NCI-H2196 treated with DMSO at 0.1 percent for 48 hours (cell line): Measurements from ENCODE around the gene LRCH2.
"Not testable (repeated sequence)": the region's sequence is repeated elsewhere in the genome, so short reads cannot be mapped to it uniquely, and the experiment has no call there.

Source experiments
- DNase-seq: peaks from one replicate; lab custom pipeline; 2025; ENCODE audit not compliant: unreplicated experiment; lab: John Stamatoyannopoulos, UW

The LRCH2 gene

DNA sequence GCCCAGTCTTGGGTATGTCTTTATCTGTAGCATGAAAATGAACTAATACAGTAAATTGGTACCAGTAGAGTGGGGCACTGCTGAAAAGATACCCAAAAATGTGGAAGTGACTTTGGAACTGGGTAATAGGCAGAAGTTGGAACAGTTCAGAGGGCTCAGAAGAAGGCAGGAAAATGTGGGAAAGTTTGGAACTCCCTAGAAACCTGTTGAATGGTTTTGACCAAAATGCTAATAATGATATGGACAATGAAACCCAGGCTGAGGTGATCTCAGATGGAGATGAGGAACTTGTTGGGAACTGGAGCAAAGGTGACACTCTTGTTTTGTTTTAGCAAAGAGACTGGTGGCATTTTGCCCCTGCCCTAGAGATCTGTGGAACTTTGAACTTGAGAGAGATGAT, 24.3 kb downstream of the LRCH2 start:
- not testable (repeated sequence) for DNase-seq

DNA sequence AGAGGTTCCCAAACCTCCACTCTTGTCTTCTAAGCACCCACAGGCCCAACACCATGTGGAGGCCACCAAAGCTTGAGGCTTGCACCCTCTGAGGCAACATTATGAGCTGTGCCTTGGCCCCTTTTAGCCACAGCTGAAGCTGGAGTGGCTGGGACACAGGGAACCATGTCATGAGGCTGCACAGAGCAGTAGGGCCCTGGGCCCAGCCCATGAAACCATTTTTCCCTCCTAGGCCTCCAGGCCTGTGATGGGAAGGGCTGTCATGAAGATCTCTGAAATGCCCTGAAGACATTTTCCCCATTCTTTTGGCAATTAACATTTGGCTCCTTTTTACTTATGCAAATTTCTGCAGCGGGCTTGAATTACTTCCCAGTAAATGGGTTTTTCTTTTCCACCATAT, 29.9 kb downstream of the LRCH2 start:
- no peak for DNase-seq

DNA sequence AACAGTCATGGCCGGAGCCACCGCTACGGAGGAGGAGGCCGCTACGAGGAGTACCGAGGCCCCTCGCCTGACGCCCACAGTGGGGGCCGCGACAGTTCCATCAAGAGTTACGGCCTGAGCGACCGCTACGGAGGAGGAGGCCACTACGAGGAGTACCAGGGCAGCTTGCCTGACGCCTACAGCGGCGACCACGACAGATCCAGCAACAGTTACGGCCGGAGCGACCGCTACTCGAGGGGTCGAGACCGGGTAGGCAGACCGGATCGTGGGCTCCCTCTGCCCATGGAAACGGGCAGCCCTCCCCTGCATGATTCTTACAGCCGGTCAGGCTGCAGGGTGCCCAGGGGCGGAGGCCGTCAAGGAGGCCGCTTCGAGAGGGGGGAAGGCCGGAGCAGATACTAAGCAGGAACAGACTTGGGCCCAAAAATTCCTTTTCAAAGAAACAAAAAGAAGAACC, 41.6 kb downstream of the LRCH2 start:
- DNase-seq, result no peak

DNA sequence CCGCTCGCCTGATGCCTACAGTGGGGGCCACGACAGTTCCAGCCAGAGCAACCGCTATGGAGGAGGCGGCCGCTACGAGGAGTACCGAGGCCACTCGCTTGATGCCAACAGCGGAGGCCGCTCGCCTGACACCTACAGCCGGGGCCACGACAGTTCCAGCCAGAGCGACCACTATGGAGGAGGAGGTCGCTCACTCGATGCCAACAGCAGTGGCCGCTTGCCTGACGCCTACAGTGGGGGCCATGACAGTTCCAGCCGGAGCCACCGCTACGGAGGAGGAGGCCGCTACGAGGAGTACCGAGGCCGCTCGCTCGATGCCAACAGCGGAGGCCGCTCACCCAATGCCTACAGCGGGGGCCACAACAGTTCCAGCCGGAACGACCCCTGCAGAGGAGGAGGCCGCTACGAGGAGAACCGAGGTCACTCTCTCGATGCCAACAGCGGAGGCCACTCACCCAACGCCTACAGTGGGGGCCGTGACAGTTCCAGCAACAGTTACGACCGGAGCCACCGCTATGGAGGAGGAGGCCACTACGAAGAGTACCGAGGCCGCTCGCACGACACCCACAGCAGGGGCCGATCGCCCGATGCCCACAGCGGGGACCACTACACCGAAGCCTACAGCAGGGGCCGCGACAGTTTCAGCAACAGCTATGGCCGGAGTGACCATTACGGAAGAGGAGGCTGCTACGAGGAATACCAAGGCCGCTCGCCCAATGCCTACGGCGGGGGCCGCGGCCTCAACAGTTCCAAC, 42.2 kb downstream of the LRCH2 start:
- no peak for DNase-seq

DNA sequence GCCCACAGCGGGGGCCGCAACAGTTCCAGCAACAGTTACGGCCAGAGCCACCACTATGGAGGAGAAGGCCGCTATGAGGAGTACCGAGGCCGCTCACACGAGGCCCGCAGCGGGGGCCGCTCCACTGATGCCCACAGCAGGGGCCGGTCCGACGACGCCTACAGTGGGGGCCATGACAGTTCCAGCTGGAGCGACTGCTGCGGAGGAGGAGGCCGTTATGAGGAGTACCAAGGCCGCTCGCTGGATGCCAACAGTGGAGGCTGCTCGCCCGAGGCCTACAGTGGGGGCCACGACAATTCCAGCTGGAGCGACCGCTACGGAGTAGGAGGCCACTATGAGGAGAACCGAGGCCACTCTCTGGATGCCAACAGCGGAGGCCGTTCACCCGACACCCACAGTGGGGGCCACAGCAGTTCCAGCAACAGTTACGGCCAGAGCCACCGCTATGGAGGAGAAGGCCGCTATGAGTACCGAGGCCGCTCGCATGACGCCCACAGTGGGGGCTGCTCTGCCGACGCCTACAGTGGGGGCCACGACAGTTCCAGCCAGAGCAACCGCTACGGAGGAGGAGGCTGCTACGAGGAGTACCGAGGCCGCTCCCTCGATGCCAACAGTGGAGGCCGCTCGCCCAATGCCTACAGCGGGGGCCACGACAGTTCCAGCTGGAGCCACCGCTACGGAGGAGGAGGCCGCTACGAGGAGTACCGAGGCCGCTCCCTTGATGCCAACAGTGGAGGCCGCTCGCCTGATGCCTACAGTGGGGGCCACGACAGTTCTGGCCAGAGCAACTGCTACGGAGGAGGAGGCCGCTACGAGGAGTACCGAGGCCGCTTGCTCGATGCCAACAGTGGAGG, 43.0 kb downstream of the LRCH2 start:
- DNase-seq, result no peak

DNA sequence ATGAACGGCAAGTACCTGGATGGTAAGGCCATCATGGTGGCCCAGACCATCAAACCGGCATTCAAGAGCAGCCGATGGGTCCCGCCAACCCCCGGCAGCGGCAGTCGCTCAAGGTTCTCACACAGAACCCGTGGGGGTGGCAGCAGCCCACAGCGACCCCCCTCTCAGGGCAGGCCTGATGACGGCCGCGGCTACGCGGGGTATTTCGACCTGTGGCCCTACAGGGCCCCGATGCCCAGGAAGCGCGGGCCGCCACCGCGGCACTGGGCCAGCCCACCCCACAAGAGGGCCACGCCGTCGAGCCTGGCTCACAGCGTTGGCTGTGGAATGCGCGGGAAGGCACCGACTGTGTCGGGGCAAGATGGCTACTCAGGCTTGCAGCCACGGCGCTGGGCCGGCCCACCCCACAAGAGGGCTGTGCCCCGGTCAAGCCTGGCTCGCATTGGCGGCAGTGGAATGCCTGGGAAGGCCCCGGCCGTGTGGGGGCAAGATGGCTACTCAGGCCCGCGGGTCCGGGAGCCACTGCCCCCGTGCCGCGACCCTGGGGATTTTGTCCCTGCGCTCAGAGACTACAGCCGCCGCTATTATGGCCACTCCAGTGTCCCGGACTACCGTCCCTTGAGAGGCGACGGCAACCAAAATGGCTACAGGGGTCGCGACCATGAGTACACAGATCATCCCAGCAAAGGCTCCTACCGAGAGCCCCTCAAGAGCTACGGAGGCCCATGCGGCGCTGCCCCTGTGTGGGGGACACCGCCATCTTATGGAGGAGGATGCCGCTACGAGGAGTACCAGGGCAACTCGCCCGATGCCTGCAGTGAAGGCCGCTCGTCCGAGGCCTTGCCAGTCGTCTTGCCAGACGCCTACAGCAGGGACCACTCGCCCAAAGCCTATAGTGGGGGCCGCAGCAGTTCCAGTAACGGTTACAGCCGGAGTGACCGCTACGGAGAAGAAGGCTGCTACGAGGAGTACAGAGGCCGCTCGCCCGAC, 44.0 kb downstream of the LRCH2 start:
- DNase-seq, result no peak

DNA sequence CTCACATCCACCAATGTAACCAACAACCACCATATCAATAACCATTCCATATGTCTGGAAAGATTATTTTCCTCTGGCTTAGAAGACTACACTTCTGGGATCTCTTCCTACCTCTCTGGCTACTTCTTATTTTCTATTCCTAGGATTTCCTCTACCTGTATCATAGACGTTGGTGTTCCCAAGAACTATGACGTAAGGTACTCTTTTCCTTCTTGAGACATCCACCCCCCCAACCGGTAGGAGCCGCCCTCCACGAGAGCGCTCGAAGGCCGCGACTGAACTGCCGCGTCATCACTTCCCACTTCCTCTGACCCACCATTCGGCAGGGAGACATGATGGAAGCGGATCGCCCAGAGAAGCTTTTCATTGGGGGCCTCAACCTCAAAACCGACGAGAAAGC, 44.8 kb downstream of the LRCH2 start, which contains the start of gene RBMXL3:
RBMXL3 (plus strand) TSS at position 301 of the 400 bp plus-strand sequence; CDS start at position 333, 32 bp downstream.
- no peak for DNase-seq

DNA sequence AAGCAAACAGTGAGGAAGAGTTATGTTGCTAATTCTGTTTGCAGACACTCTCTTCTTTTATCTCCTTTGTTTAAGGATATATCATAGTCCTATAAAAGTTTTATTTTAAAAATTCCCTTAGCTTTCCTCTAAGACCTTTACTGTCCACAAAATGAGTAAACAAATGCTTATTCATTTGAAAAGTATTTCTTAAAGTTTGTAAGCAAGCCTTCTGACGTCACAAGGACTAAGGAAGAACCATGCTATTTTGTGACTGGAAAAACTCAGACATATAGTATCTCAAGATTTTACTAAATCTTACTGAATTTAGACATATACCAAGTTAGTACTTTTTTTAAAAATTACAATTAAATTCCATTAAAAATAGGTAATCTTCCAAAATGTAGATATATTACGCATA, 49.9 kb downstream of the LRCH2 start:
- DNase-seq, result no peak

DNA sequence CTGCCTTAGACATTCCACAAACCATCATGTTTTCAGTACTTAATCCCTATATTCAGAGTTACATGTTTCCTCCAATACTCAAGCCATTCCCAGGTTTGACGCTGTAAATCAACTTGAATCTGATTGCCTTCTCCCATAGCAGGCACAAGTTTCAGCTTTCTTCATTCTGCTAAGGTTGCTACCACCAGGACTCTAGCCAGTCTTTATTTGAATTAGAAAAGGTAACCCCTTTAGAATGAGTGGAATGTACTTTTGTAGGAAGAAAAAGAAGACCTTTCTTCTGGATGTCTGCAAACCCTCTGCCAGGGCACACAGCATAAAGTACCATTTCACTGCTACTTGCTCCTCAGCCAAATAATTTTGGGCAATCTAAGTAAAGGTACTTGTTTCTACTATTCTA, 55.4 kb downstream of the LRCH2 start:
- DNase-seq, result no peak

DNA sequence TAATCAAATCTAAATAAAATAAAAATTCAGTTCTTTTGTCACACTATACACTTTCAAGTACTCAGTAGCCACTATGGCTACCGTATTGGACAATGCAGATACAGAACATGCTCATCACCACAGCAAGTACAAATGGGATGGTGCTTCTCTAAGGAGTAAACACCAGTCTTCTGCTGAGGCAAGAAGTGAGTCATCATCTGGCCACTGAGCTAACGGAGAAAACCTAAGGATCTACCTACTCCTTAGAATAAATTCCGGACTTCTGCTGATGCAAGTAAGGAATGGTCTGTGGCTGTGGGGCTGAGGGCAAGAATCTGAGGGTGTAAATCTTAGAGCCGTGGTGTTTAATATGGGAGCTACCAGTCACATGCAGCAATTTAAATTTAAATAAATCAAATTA, 56.0 kb downstream of the LRCH2 start:
- no peak for DNase-seq

DNA sequence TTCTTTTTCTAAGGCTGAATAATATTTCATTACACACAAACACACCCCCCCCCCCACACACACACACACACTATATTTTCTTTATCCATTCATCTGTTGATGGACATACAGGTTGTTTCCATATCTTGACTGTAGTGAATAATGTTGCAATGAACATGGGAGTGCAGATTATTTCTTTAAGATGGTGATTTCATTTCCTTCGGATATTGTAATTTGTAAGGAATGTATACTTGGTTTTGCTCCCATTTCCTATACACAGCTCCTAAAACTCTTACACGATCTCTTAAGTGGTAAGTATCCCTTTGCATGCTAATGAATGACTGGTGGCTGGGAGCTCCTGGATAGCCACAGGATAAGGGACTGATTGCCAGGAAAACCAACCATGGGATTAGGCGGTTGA, 59.3 kb downstream of the LRCH2 start:
- no peak for DNase-seq

DNA sequence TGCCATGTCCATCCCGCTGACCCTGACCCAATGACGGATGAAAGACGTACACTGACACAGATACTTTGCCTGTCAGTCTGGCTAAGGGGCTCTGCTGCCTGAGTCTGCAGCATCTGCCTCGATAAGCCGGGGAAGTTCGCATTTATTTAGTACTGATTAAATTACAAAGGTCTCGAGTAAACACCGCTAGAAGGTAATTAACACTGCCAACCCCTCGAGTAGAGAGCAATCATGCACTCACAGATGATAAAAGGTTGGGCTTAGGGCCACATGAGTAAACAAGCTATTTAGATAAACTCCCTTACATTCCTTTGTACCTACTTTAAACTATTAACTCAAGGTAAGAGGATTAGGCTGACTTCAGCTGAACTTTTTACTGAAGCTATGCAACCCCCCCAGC, 60.7 kb downstream of the LRCH2 start:
- no peak for DNase-seq

DNA sequence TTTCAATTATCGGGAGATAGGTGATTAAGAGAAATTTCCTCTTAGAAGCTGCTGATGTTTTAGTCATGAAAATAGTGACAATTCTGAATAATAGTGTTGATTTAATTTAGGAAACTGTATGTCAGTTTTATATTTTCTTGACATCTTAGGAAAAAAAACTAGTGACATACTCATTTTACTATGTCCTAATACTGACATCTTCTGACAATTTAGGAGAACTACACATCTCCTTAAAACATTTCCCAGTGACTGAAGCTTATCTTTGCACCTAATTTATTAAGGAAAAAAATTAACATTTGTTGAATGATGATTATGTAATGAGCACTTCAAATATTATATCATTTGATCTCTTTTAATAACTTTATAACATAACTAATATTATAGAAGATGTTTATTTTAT, 86.7 kb downstream of the LRCH2 start:
- DNase-seq, result no peak

DNA sequence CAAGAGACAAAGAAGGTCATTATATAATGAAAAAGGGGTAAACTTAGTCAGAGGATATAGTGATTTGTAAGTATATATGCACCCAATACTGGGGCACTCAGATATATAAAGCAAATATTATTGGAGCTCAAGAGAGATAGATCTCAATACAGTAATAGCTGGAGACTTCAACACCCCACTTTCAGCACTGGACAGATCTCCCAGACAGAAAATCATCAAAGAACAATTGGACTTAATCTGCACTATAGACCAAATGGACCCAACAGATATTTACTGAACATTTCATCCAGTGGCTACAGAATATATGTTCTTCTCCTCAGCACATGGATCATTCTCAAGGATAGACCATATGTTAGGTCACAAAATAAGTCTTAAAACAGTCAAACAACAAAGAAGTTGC, 91.8 kb downstream of the LRCH2 start:
- no peak for DNase-seq

DNA sequence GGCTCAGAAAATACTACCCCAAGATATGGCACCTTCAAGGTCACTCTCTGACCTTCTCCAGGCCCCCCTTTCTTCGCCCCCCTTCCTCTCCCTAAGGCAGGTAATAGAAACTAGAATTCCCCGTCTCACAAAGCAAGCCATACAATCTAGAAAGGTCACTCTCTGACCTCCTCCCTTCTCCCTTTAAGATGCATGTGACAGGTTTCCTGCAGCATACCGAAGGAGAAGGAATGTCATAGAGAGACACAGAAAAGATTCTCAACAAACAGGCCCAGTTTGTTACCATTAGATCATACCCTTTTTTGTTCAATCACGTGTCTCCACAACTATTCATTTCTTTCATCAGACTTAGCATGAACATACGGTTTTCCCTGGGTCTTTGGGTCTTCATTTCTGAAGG, 95.9 kb downstream of the LRCH2 start:
- DNase-seq, result no peak

DNA sequence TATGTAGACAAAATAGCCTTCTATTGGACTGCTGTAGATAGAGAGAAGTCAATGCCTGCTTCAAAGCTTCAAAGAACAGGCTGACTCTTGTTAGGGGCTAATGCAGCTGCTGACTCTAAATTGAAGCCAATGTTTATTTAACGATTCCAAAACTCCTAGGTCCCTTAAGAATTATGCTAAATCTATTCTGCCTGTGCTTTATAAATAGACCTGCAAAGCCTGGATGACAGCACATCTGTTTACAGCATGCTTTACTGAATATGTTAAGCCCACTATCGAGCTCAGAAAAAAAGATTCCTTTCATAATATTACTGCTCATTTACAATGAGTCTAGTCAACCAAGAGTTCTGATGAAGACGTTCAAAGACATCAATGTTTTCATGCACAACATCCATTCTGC, 99.5 kb downstream of the LRCH2 start:
- no peak for DNase-seq

DNA sequence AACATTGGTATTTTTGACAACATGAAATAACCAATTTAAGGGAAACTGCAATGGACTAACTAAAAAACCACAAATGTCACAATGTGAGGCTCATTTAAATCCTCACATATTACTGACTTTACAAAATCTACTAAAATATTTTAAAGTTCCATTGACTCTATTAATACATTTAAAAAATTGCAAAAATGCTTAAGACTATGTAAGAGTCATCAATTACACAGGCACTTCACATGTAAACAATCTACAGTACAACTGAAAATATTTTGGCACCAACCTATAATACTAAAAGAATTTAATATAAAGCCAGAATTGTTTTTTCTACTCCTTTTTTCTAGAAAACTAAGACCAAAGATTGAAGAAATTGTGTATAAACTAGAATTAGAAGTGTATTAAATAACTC, 121.5 kb downstream of the LRCH2 start:
- DNase-seq, result no peak

DNA sequence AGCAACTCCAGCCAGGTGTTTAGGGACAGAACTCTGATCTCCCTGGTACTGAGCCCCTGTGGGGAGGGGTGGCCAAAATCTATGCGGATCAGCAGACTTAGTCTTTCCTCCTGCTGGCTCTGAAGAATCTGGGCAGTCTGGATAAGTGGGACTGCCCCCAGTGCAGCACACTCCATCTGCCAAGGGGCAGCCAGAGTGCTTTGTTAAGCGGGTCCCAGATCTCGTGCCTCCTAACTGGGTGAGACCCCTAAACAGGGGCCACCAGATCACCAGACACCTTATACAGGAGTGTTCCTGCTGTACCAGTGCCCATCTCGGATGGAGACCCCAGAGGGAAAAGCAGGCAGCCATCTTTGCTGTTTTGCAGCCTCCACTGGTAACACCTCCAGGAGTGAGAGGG, 135.0 kb downstream of the LRCH2 start:
- no peak for DNase-seq

DNA sequence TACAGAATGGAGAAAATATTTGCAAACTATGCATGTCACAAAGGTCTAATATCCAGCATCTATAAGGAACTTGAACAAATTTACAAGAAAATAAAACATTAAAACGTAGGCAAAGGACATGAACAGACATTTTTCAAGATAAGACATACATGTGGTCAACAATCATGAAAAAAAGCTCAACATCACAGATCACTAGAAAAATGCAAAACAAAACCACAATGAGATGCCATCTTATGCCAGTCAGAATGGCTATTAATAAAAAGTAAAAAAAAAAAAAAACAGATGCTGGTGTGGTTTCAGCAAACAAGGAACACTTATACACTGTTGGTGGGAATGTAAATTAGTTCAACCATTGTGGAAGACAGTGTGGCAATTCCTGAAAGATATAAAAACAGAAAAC, 140.7 kb downstream of the LRCH2 start:
- DNase-seq, result no peak

DNA sequence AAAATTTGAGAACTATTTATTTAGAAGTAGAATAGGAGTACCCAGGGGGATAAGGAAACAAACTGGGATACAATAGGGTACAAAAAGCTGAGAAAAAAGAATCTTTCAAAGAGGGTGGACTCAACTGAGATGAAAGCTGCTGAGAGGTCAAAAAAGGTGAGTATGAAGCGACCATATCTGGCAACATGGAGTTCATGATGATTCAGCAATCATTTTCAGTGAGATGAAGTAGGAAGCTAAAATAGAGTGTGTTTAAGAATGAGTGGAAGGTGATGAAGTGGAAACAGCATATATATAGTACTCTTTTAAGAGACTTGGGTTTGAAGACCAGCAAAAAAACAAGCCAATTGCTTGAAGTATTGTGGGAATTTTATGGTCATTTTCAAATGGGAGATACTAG, 144.5 kb downstream of the LRCH2 start:
- no peak for DNase-seq

DNA sequence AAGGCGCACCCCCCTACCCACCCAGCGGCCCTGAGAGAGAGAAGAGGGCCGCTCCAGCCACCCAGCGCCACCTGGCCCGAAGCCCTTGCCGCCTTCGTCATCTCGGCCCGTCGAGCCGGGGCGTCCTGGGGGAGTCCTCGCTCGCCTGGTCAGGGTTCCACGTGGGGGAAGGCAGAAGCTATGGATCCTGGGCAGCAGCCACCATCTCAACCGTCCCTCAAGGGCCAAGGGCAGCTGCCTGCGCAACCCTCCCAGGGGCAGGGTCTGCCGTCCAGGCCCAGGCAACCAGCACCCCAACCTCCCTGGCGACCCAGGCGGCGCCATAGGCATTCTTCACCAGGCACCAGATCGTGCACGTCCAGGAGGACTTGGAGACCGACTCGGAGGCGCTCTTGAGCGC, 165.0 kb downstream of the LRCH2 start:
- DNase-seq, result no peak
